IPS-18a (cell line): ENCODE data around the gene OR5D16.

Experiments
- H3K27ac ChIP-seq: one replicate; pipeline ENCODE4 v1.5.1; 2013; ENCODE audit warnings: low read length
- H3K27me3 ChIP-seq: one replicate; pipeline ENCODE4 v1.6.1; 2013; ENCODE audit warnings: mild to moderate bottlenecking, low read length; ENCODE audit not compliant: control insufficient read depth, insufficient read depth
- H3K36me3 ChIP-seq: one replicate; pipeline ENCODE4 v1.6.1; 2013; ENCODE audit warnings: low read depth, low read length; ENCODE audit not compliant: control insufficient read depth
- H3K4me1 ChIP-seq: one replicate; pipeline ENCODE4 v1.6.1; 2013; ENCODE audit warnings: low read depth, low read length; ENCODE audit not compliant: control insufficient read depth
- H3K4me3 ChIP-seq: one replicate; pipeline ENCODE4 v1.5.1; 2013; ENCODE audit warnings: low read length
- H3K9ac ChIP-seq: one replicate; pipeline ENCODE4 v1.6.1; 2013; ENCODE audit warnings: mild to moderate bottlenecking, low read length, moderate library complexity
- H3K9me3 ChIP-seq: one replicate; pipeline ENCODE4 v1.6.1; 2013; ENCODE audit warnings: low read depth, low read length; ENCODE audit not compliant: control insufficient read depth

OR5D16 gene

GRCh38 chr11:55838452-55838851 is at the start of gene OR5D16:
TSS of gene OR5D16 (plus strand) at chr11:55838752. CDS start at chr11:55838752, 0 bp downstream.
- H3K27me3 ChIP-seq = no peaks in the 10 kb centered on the region
- no peak within 1 kb of the TSS for H3K9ac ChIP-seq
- H3K9me3 ChIP-seq = peaks cover 59% of the 10 kb centered on the region
- no peaks in the 10 kb centered on the region for H3K4me1 ChIP-seq
- no peaks in the 10 kb centered on the region for H3K36me3 ChIP-seq
- no peak within 1 kb of the TSS for H3K4me3 ChIP-seq
- no peak within 1 kb of the TSS for H3K27ac ChIP-seq

- H3K9ac ChIP-seq = no peak overlapping the region
- no peaks in the 10 kb centered on the region for H3K36me3 ChIP-seq
- peaks cover 85% of the 10 kb centered on the region for H3K9me3 ChIP-seq
- H3K4me3 ChIP-seq = no peak overlapping the region
- no peaks in the 10 kb centered on the region for H3K4me1 ChIP-seq
- no peak overlapping the region for H3K27ac ChIP-seq
- no peaks in the 10 kb centered on the region for H3K27me3 ChIP-seq
Measured at GRCh38 chr11:55791606-55792005, 46.9 kb upstream of the OR5D16 start.

- Histone ChIP-seq H3K36me3 (no peaks in the 10 kb centered on the region), H3K27me3 (no peaks in the 10 kb centered on the region)
Measured at GRCh38 chr11:55793321-55793720, 45.2 kb upstream of the OR5D16 start.

GRCh38 chr11:55795256-55795655 is 43.3 kb upstream of the OR5D16 start, which contains the start of gene OR5D14:
TSS of gene OR5D14 (plus strand) at chr11:55795556. CDS start at chr11:55795556, 0 bp downstream.
- no peak within 1 kb of the TSS for H3K27ac ChIP-seq
- H3K4me3 ChIP-seq = no peak within 1 kb of the TSS
- no peaks in the 10 kb centered on the region for H3K36me3 ChIP-seq
- H3K9ac ChIP-seq = no peak within 1 kb of the TSS
- H3K27me3 ChIP-seq = no peaks in the 10 kb centered on the region
- no peaks in the 10 kb centered on the region for H3K4me1 ChIP-seq
- peaks cover 86% of the 10 kb centered on the region for H3K9me3 ChIP-seq

More at GRCh38 chr11:55793321-55793720, 45.2 kb upstream of the OR5D16 start:
- no peak overlapping the region for H3K27ac ChIP-seq
- H3K9me3 ChIP-seq = peaks cover 81% of the 10 kb centered on the region
- H3K4me1 ChIP-seq = no peaks in the 10 kb centered on the region
- H3K9ac ChIP-seq = no peak overlapping the region
- no peak overlapping the region for H3K4me3 ChIP-seq

GRCh38 chr11:55806248-55806647 is 32.3 kb upstream of the OR5D16 start:
- Histone ChIP-seq H3K4me3 (no peak overlapping the region), H3K27me3 (no peaks in the 10 kb centered on the region)

GRCh38 chr11:55811067-55811466 is 27.5 kb upstream of the OR5D16 start, which contains the start of gene OR5L1:
TSS of gene OR5L1 (plus strand) at chr11:55811367. CDS start at chr11:55811467, 100 bp downstream.
- Histone ChIP-seq H3K27me3 (no peaks in the 10 kb centered on the region), H3K4me1 (no peaks in the 10 kb centered on the region), H3K36me3 (no peaks in the 10 kb centered on the region), H3K9ac (no peak within 1 kb of the TSS), H3K9me3 (peaks cover 75% of the 10 kb centered on the region), H3K27ac (no peak within 1 kb of the TSS), H3K4me3 (no peak within 1 kb of the TSS)

More at GRCh38 chr11:55806248-55806647, 32.3 kb upstream of the OR5D16 start:
- no peaks in the 10 kb centered on the region for H3K4me1 ChIP-seq
- no peak overlapping the region for H3K27ac ChIP-seq
- H3K36me3 ChIP-seq = no peaks in the 10 kb centered on the region
- H3K9ac ChIP-seq = no peak overlapping the region
- H3K9me3 ChIP-seq = peaks cover 70% of the 10 kb centered on the region

GRCh38 chr11:55819330-55819729 is 19.2 kb upstream of the OR5D16 start, which contains the start of gene OR5D18:
TSS of gene OR5D18 (plus strand) at chr11:55819630. CDS start at chr11:55819630, 0 bp downstream.
- H3K27ac ChIP-seq = no peak within 1 kb of the TSS
- peaks cover 69% of the 10 kb centered on the region for H3K9me3 ChIP-seq
- H3K36me3 ChIP-seq = no peaks in the 10 kb centered on the region
- H3K4me1 ChIP-seq = no peaks in the 10 kb centered on the region
- no peaks in the 10 kb centered on the region for H3K27me3 ChIP-seq
- no peak within 1 kb of the TSS for H3K4me3 ChIP-seq
- H3K9ac ChIP-seq = no peak within 1 kb of the TSS

GRCh38 chr11:55826919-55827318 is 11.6 kb upstream of the OR5D16 start, which contains the start of gene OR5L2:
TSS of gene OR5L2 (plus strand) at chr11:55827219. CDS start at chr11:55827219, 0 bp downstream.
- no peaks in the 10 kb centered on the region for H3K4me1 ChIP-seq
- no peaks in the 10 kb centered on the region for H3K36me3 ChIP-seq
- no peak within 1 kb of the TSS for H3K9ac ChIP-seq
- H3K9me3 ChIP-seq = peaks cover 82% of the 10 kb centered on the region
- no peak within 1 kb of the TSS for H3K27ac ChIP-seq
- H3K4me3 ChIP-seq = no peak within 1 kb of the TSS
- no peaks in the 10 kb centered on the region for H3K27me3 ChIP-seq

GRCh38 chr11:55847453-55847852 is 8.9 kb downstream of the OR5D16 start:
- no peak overlapping the region for H3K27ac ChIP-seq
- H3K36me3 ChIP-seq = no peaks in the 10 kb centered on the region
- H3K4me3 ChIP-seq = no peak overlapping the region
- no peaks in the 10 kb centered on the region for H3K4me1 ChIP-seq
- H3K9me3 ChIP-seq = peaks cover 62% of the 10 kb centered on the region
- H3K27me3 ChIP-seq = no peaks in the 10 kb centered on the region
- H3K9ac ChIP-seq = no peak overlapping the region

- H3K27me3 ChIP-seq = no peaks in the 10 kb centered on the region
- H3K9me3 ChIP-seq = peaks cover 72% of the 10 kb centered on the region
- no peaks in the 10 kb centered on the region for H3K36me3 ChIP-seq
- no peak overlapping the region for H3K9ac ChIP-seq
- no peak overlapping the region for H3K4me3 ChIP-seq
- H3K4me1 ChIP-seq = no peaks in the 10 kb centered on the region
- H3K27ac ChIP-seq = no peak overlapping the region
Measured at GRCh38 chr11:55849037-55849436, 10.5 kb downstream of the OR5D16 start.

- H3K27ac ChIP-seq = no peak overlapping the region
- peaks cover 72% of the 10 kb centered on the region for H3K9me3 ChIP-seq
Measured at GRCh38 chr11:55852141-55852540, 13.6 kb downstream of the OR5D16 start.

GRCh38 chr11:55854704-55855103 is 16.2 kb downstream of the OR5D16 start:
- Histone ChIP-seq H3K4me3 (no peak overlapping the region), H3K36me3 (no peaks in the 10 kb centered on the region), H3K27me3 (no peaks in the 10 kb centered on the region), H3K4me1 (no peaks in the 10 kb centered on the region), H3K27ac (no peak overlapping the region), H3K9me3 (peaks cover 82% of the 10 kb centered on the region), H3K9ac (no peak overlapping the region)

More at GRCh38 chr11:55852141-55852540, 13.6 kb downstream of the OR5D16 start:
- Histone ChIP-seq H3K4me1 (no peaks in the 10 kb centered on the region), H3K4me3 (no peak overlapping the region), H3K27me3 (no peaks in the 10 kb centered on the region), H3K9ac (no peak overlapping the region), H3K36me3 (no peaks in the 10 kb centered on the region)
